Adrenal gland (tissue), 5 donors: Measurements from ENCODE around the gene IER5.

Experiments
- POLR2A ChIP-seq, 2 donors: fragments of 450-650 bp; IDR thresholded peaks; one replicate each; pipeline ENCODE4 v1.6.1; 2017; ENCODE audit warnings: antibody characterized with exemption in 2 of 2, mild to moderate bottlenecking in 2 of 2, moderate library complexity in 1 of 2
- TF ChIP-seq, protein P1 (sequence below), 6 experiments: fragments of 450-650 bp in 4 of 6; fragments of 200-600 bp in 2 of 6; sonication (generic) in 1 of 6; IDR thresholded peaks; 1 replicate in 5 of 6; 2 replicates in 1 of 6; pipeline versions ENCODE4 v1.5.1 to v1.8.0; 2016 to 2021; ENCODE audit warnings: antibody characterized with exemption in 6 of 6, mild to moderate bottlenecking in 2 of 6, moderate library complexity in 1 of 6
- donor health status: DM: no; HTN: no; CAD: no.

DNA sequence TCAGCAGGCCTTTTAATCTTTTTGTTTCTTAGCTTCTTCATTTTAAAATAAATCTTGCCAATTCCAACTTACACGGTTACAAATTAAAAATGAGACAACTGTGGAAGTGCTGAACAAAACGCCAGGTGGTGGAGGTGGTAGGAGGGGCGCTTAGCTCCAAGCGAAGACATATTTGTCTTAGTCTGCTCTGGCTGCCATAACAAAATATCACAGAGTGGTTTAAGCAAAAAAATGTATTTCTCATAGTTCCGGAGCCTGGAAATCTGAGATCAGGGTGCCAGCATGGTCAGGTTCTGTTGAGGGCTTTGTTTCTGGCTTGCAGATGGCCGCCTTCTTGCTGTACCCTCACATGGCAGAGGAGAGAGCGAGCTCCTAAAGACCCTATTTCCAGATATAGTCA is 14.9 kb downstream of the IER5 start:
- TF ChIP-seq, protein P1, sequence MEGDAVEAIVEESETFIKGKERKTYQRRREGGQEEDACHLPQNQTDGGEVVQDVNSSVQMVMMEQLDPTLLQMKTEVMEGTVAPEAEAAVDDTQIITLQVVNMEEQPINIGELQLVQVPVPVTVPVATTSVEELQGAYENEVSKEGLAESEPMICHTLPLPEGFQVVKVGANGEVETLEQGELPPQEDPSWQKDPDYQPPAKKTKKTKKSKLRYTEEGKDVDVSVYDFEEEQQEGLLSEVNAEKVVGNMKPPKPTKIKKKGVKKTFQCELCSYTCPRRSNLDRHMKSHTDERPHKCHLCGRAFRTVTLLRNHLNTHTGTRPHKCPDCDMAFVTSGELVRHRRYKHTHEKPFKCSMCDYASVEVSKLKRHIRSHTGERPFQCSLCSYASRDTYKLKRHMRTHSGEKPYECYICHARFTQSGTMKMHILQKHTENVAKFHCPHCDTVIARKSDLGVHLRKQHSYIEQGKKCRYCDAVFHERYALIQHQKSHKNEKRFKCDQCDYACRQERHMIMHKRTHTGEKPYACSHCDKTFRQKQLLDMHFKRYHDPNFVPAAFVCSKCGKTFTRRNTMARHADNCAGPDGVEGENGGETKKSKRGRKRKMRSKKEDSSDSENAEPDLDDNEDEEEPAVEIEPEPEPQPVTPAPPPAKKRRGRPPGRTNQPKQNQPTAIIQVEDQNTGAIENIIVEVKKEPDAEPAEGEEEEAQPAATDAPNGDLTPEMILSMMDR (IDR thresholded peaks at IDR 0.05), result no peak
- TF ChIP-seq POLR2A (IDR thresholded peaks at IDR 0.05), result no peak
